ENCODE results near the gene RTCA. TPM values are rescaled to one million over a fixed set of nuclear protein-coding genes. Genes with fewer than 3 reads are reported as not detected.
"Not testable (repeated sequence)": the region's sequence is repeated elsewhere in the genome, so short reads cannot be mapped to it uniquely, and the experiment has no call there.

The RTCA gene
- total RNA-seq, 1 donor from 2014 or later = 28.7 TPM

GRCh38 chr1:100332331-100332730 is 66.3 kb downstream of the RTCA start:
- no peaks in the 10 kb centered on the region for H3K27me3 ChIP-seq (ENCODE audit: control insufficient read depth in 3 of 3, insufficient read depth in 3 of 3, low read length in 3 of 3)
- H3K4me3 ChIP-seq (ENCODE audit: low read length in 3 of 3) = no peak overlapping the region
- no peaks in the 10 kb centered on the region for H3K9me3 ChIP-seq (ENCODE audit: control insufficient read depth in 3 of 3, low read length in 3 of 3)
- H3K9ac ChIP-seq (ENCODE audit: low read depth in 1 of 3, low read length in 3 of 3) = no peak overlapping the region
- H3K36me3 ChIP-seq (ENCODE audit: control insufficient read depth in 3 of 3, insufficient read depth in 3 of 3, low read length in 3 of 3) = no peaks in the 10 kb centered on the region
- H3K27ac ChIP-seq (ENCODE audit: low read depth, low read length) = no peak overlapping the region
- no peaks in the 10 kb centered on the region for H3K4me1 ChIP-seq (ENCODE audit: control insufficient read depth in 3 of 3, insufficient read depth in 3 of 3, low read length in 3 of 3)

DNA sequence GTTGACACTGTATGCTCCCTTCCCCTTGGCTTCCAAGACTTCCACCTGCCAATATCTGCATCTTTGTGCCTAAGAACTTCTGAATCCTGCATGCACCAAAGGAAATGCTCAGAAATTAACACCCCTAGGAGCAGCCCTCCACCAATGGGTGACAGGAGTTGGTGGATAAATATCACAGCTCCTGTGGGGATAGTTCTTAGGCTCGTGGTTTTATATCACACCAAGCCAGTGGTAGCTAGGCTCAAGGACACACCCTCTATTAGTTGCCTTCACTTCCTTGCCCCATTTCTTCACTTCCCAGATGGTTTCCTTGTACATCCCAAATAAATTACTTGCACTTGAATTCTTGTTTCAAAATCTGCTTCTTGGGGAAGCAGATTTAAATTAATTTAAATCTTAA is 69.4 kb downstream of the RTCA start:
- H3K27me3 ChIP-seq (ENCODE audit: control insufficient read depth in 3 of 3, insufficient read depth in 3 of 3, low read length in 3 of 3) = no peaks in the 10 kb centered on the region

DNA sequence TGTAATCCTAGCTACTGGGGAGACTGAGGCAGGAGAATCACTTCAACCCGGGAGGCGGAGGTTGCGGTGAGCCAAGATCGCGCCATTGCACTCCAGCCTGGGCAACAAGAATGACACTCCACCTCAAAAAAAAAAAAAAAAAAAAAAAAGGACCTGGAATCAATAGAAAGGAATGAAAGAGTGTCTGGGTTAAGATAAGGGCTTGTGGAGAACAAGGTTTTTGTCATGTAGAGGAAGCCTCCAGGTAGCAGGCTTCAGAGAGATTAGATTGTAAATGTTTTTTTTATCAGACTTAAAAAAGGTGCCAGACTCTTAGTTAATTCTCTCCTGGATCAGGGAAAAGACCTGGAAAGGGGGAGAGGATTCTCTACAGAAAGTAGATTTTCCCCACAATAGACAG is 71.9 kb downstream of the RTCA start:
- not testable (repeated sequence) for H3K4me3 ChIP-seq (ENCODE audit: low read length in 3 of 3)

More for the DNA sequence above, 69.4 kb downstream of the RTCA start:
- H3K4me1 ChIP-seq (ENCODE audit: control insufficient read depth in 3 of 3, insufficient read depth in 3 of 3, low read length in 3 of 3) = no peaks in the 10 kb centered on the region
- H3K36me3 ChIP-seq (ENCODE audit: control insufficient read depth in 3 of 3, insufficient read depth in 3 of 3, low read length in 3 of 3) = no peaks in the 10 kb centered on the region
- H3K9ac ChIP-seq (ENCODE audit: low read depth in 1 of 3, low read length in 3 of 3) = no peak overlapping the region
- no peaks in the 10 kb centered on the region for H3K9me3 ChIP-seq (ENCODE audit: control insufficient read depth in 3 of 3, low read length in 3 of 3)
- no peak overlapping the region for H3K27ac ChIP-seq (ENCODE audit: low read depth, low read length)
- H3K4me3 ChIP-seq (ENCODE audit: low read length in 3 of 3) = no peak overlapping the region

GRCh38 chr1:100339735-100340134 is 73.7 kb downstream of the RTCA start:
- H3K9ac ChIP-seq (ENCODE audit: low read depth in 1 of 3, low read length in 3 of 3); H3K27me3 ChIP-seq (ENCODE audit: control insufficient read depth in 3 of 3, insufficient read depth in 3 of 3, low read length in 3 of 3): not testable (repeated sequence)

More for the DNA sequence above, 71.9 kb downstream of the RTCA start:
- H3K4me1 ChIP-seq (ENCODE audit: control insufficient read depth in 3 of 3, insufficient read depth in 3 of 3, low read length in 3 of 3); H3K36me3 ChIP-seq (ENCODE audit: control insufficient read depth in 3 of 3, insufficient read depth in 3 of 3, low read length in 3 of 3); H3K27me3 ChIP-seq (ENCODE audit: control insufficient read depth in 3 of 3, insufficient read depth in 3 of 3, low read length in 3 of 3); H3K9me3 ChIP-seq (ENCODE audit: control insufficient read depth in 3 of 3, low read length in 3 of 3); H3K27ac ChIP-seq (ENCODE audit: low read depth, low read length); H3K9ac ChIP-seq (ENCODE audit: low read depth in 1 of 3, low read length in 3 of 3): not testable (repeated sequence)

GRCh38 chr1:100340494-100340893 is 74.5 kb downstream of the RTCA start:
- Histone ChIP-seq H3K27ac (ENCODE audit: low read depth, low read length) (no peak overlapping the region), H3K36me3 (ENCODE audit: control insufficient read depth in 3 of 3, insufficient read depth in 3 of 3, low read length in 3 of 3) (no peaks in the 10 kb centered on the region), H3K9me3 (ENCODE audit: control insufficient read depth in 3 of 3, low read length in 3 of 3) (no peaks in the 10 kb centered on the region), H3K9ac (ENCODE audit: low read depth in 1 of 3, low read length in 3 of 3) (no peak overlapping the region), H3K4me3 (ENCODE audit: low read length in 3 of 3) (no peak overlapping the region), H3K27me3 (ENCODE audit: control insufficient read depth in 3 of 3, insufficient read depth in 3 of 3, low read length in 3 of 3) (no peaks in the 10 kb centered on the region), H3K4me1 (ENCODE audit: control insufficient read depth in 3 of 3, insufficient read depth in 3 of 3, low read length in 3 of 3) (no peaks in the 10 kb centered on the region)

More at GRCh38 chr1:100339735-100340134, 73.7 kb downstream of the RTCA start:
- not testable (repeated sequence) for H3K27ac ChIP-seq (ENCODE audit: low read depth, low read length); H3K36me3 ChIP-seq (ENCODE audit: control insufficient read depth in 3 of 3, insufficient read depth in 3 of 3, low read length in 3 of 3); H3K9me3 ChIP-seq (ENCODE audit: control insufficient read depth in 3 of 3, low read length in 3 of 3); H3K4me1 ChIP-seq (ENCODE audit: control insufficient read depth in 3 of 3, insufficient read depth in 3 of 3, low read length in 3 of 3); H3K4me3 ChIP-seq (ENCODE audit: low read length in 3 of 3)

- H3K36me3 ChIP-seq (ENCODE audit: control insufficient read depth in 3 of 3, insufficient read depth in 3 of 3, low read length in 3 of 3) = no peaks in the 10 kb centered on the region
- H3K4me3 ChIP-seq (ENCODE audit: low read length in 3 of 3) = no peak overlapping the region
- H3K9ac ChIP-seq (ENCODE audit: low read depth in 1 of 3, low read length in 3 of 3) = no peak overlapping the region
- H3K27ac ChIP-seq (ENCODE audit: low read depth, low read length) = no peak overlapping the region
- H3K4me1 ChIP-seq (ENCODE audit: control insufficient read depth in 3 of 3, insufficient read depth in 3 of 3, low read length in 3 of 3) = no peaks in the 10 kb centered on the region
- no peaks in the 10 kb centered on the region for H3K9me3 ChIP-seq (ENCODE audit: control insufficient read depth in 3 of 3, low read length in 3 of 3)
- H3K27me3 ChIP-seq (ENCODE audit: control insufficient read depth in 3 of 3, insufficient read depth in 3 of 3, low read length in 3 of 3) = no peaks in the 10 kb centered on the region
Measured at GRCh38 chr1:100342348-100342747, 76.3 kb downstream of the RTCA start.

Small RNAs within 50 kb of the gene (small RNA-seq; reads per million reads assigned to genes)
- gene AL445928.1 (not detected), gene MIR553 (not detected)

Other genes starting within 250 kb of the RTCA start
- 1.6 TPM for gene SASS6, start 133.3 kb upstream of the RTCA start, total RNA-seq
- 16.2 TPM for gene TRMT13, start 133.1 kb upstream of the RTCA start, total RNA-seq
- gene LRRC39, start 88.0 kb upstream of the RTCA start, total RNA-seq = 164 TPM
- 4.7 TPM for gene DBT, start 16.4 kb upstream of the RTCA start, total RNA-seq
- 17.2 TPM for gene CDC14A, start 86.3 kb downstream of the RTCA start, total RNA-seq